Aorta (tissue), 5 donors: ENCODE data around the gene ADAMTS3. TPM values are rescaled to one million over a fixed set of nuclear protein-coding genes. Genes with fewer than 3 reads are reported as not detected.
"Not testable (repeated sequence)": the region's sequence is repeated elsewhere in the genome, so short reads cannot be mapped to it uniquely, and the experiment has no call there.

Source experiments
- ATAC-seq: fragments of 200-7000 bp; cut with Tn5 transposase; one replicate; pipeline ENCODE4 v1.9.1; 2022; ENCODE audit warnings: moderate library complexity; ENCODE audit not compliant: low FRiP score
- DNase-seq, 2 donors: peaks; one replicate each; pipeline ENCODE4 v3.0.0-alpha.2; 2020
- H3K27ac ChIP-seq, 2 donors: one replicate each; pipeline ENCODE4 v1.5.1; 2013; ENCODE audit warnings: low read length in 2 of 2, mild to moderate bottlenecking in 2 of 2, moderate library complexity in 2 of 2, control low read depth in 1 of 2, inconsistent platforms in 1 of 2, low read depth in 1 of 2
- H3K27me3 ChIP-seq, 2 donors: one replicate each; pipeline ENCODE4 v1.6.1; 2013; ENCODE audit warnings: control low read depth in 1 of 2, low read length in 1 of 2, mild to moderate bottlenecking in 1 of 2, moderate library complexity in 1 of 2; ENCODE audit not compliant: insufficient read depth in 2 of 2, control insufficient read depth in 1 of 2
- H3K36me3 ChIP-seq, 2 donors: one replicate each; pipeline ENCODE4 v1.6.1; 2013; ENCODE audit warnings: control low read depth in 1 of 2, low read length in 1 of 2, mild to moderate bottlenecking in 1 of 2; ENCODE audit not compliant: insufficient read depth in 2 of 2, control insufficient read depth in 1 of 2
- H3K4me1 ChIP-seq, 2 donors: one replicate each; pipeline ENCODE4 v1.6.1; 2013; ENCODE audit warnings: low read length in 2 of 2, control low read depth in 1 of 2, mild to moderate bottlenecking in 1 of 2, moderate library complexity in 1 of 2; ENCODE audit not compliant: insufficient read depth in 2 of 2, control insufficient read depth in 1 of 2
- H3K4me3 ChIP-seq, 2 donors: one replicate each; pipeline ENCODE4 v1.5.1; 2013; ENCODE audit warnings: low read length in 2 of 2, control low read depth in 1 of 2, mild to moderate bottlenecking in 1 of 2
- H3K9me3 ChIP-seq: one replicate; pipeline ENCODE4 v1.6.1; 2013; ENCODE audit warnings: mild to moderate bottlenecking, low read length; ENCODE audit not compliant: control insufficient read depth
- WGBS, 2 donors: extraction: QIAGEN DNeasy Blood & Tissue Kit; methylation state at CpG; one replicate each; pipeline ENCODE4 v1.1.7; 2013; 5-methylcytosine and 5-hydroxymethylcytosine counted together
- intact Hi-C, 2 donors: fragments of 100-400 bp; cut with DNase I; formaldehyde crosslinking; loops; one replicate each; pipeline versions ENCODE4 v1.14.2 to v1.15.0; 2022
- polyA plus RNA-seq, 2 donors: library from polyadenylated mRNA; stranded (reverse); fragments of 200-250 nt; gene quantifications; one replicate each; pipeline ENCODE4 v1.2.3, GENCODE V29; 2013
- total RNA-seq, 2 donors: library from RNA; stranded (reverse); fragmentation: NEBNext Ultra II Directional; extraction: Animal tissue kit (Norgen Biotek cat#: 25700); gene quantifications; one replicate each; pipeline ENCODE4 v1.2.1, GENCODE V29; 2021
- donor health status: healthy with polysubstance abuse.
- donor health status: Bipolar disorder and iron deficiency.
- donor health status: DM: no; HTN: no; CAD: no.
- donor health status: DM: no; HTN: no; CAD: no.
- donor health status: DM: yes; HTN: yes; CAD: no.

Gene ADAMTS3
- total and polyA plus RNA-seq, 4 donors, result 0.25 to 5.9 (median 2.5) TPM

GRCh38 chr4:72558655-72559054 is 10.4 kb downstream of the ADAMTS3 start:
- H3K4me3 ChIP-seq, result no peak overlapping the region
- no peaks in the 10 kb centered on the region for H3K9me3 ChIP-seq
- no peak for ATAC-seq
- WGBS, 2 donors, result 96 to 98% methylated on average over 1 of the region's 1 CpG
- no peaks in the 10 kb centered on the region for H3K27me3 ChIP-seq
- no peak for DNase-seq
- no peak overlapping the region for H3K27ac ChIP-seq
- intact Hi-C loops, result no loop called here
- no peaks in the 10 kb centered on the region for H3K36me3 ChIP-seq
- no peaks in the 10 kb centered on the region for H3K4me1 ChIP-seq

GRCh38 chr4:72557021-72557420 is 12.0 kb downstream of the ADAMTS3 start:
- no peak for ATAC-seq
- DNase-seq, result no peak
- 74 to 78% methylated on average over 5 of the region's 5 CpGs for WGBS, 2 donors

GRCh38 chr4:72555377-72555831 is 13.6 kb downstream of the ADAMTS3 start:
- Histone ChIP-seq H3K9me3 (no peaks in the 10 kb centered on the region), H3K36me3 (no peaks in the 10 kb centered on the region), H3K27ac (no peak overlapping the region), H3K27me3 (no peaks in the 10 kb centered on the region), H3K4me1 (no peaks in the 10 kb centered on the region), H3K4me3 (no peak overlapping the region)
- ATAC-seq (no peak), DNase-seq (no peak)
- intact Hi-C loops, result no loop called here
- WGBS, 2 donors, result 53 to 59% methylated on average over 3 of the region's 3 CpGs

More at GRCh38 chr4:72557021-72557420, 12.0 kb downstream of the ADAMTS3 start:
- H3K27me3 ChIP-seq, result no peaks in the 10 kb centered on the region
- intact Hi-C loops, result no loop called here
- no peaks in the 10 kb centered on the region for H3K36me3 ChIP-seq
- H3K9me3 ChIP-seq, result no peaks in the 10 kb centered on the region
- no peak overlapping the region for H3K27ac ChIP-seq
- H3K4me3 ChIP-seq, result no peak overlapping the region
- H3K4me1 ChIP-seq, result no peaks in the 10 kb centered on the region

- no peaks in the 10 kb centered on the region for H3K4me1 ChIP-seq
- DNase-seq (no peak), ATAC-seq (no peak)
- no peaks in the 10 kb centered on the region for H3K27me3 ChIP-seq
- WGBS, 2 donors, result 85 to 98% methylated on average over 1 of the region's 1 CpG
- no peaks in the 10 kb centered on the region for H3K9me3 ChIP-seq
- no peaks in the 10 kb centered on the region for H3K36me3 ChIP-seq
- intact Hi-C loops, result no loop called here
- no peak overlapping the region for H3K27ac ChIP-seq
- no peak overlapping the region for H3K4me3 ChIP-seq
Measured at GRCh38 chr4:72553540-72554337, 15.3 kb downstream of the ADAMTS3 start.

- ATAC-seq, result no peak
- no peaks in the 10 kb centered on the region for H3K36me3 ChIP-seq
- no peaks in the 10 kb centered on the region for H3K9me3 ChIP-seq
- no peaks in the 10 kb centered on the region for H3K4me1 ChIP-seq
- no peak for DNase-seq
- no peaks in the 10 kb centered on the region for H3K27me3 ChIP-seq
- 94 to 98% methylated on average over 2 of the region's 2 CpGs for WGBS, 2 donors
- intact Hi-C loops, result no loop called here
- no peak overlapping the region for H3K27ac ChIP-seq
- H3K4me3 ChIP-seq, result no peak overlapping the region
Measured at GRCh38 chr4:72552447-72552846, 16.6 kb downstream of the ADAMTS3 start.

- H3K9me3 ChIP-seq, result no peaks in the 10 kb centered on the region
- 86 to 93% methylated on average over 1 of the region's 1 CpG for WGBS, 2 donors
- ATAC-seq, result peak; percentile 33
- H3K36me3 ChIP-seq, result no peaks in the 10 kb centered on the region
- intact Hi-C loops, result no loop called here
- no peak overlapping the region for H3K27ac ChIP-seq
- H3K4me3 ChIP-seq, result no peak overlapping the region
- no peaks in the 10 kb centered on the region for H3K27me3 ChIP-seq
- DNase-seq, result no peak
- no peaks in the 10 kb centered on the region for H3K4me1 ChIP-seq
Measured at GRCh38 chr4:72546456-72546855, 22.6 kb downstream of the ADAMTS3 start.

- 72 to 76% methylated on average over 1 of the region's 1 CpG for WGBS, 2 donors
- intact Hi-C loops, H3K4me3 ChIP-seq, ATAC-seq, H3K27me3 ChIP-seq, H3K4me1 ChIP-seq, H3K9me3 ChIP-seq, H3K27ac ChIP-seq, H3K36me3 ChIP-seq, DNase-seq: not testable (repeated sequence)
Measured at GRCh38 chr4:72540694-72541093, 28.3 kb downstream of the ADAMTS3 start.

GRCh38 chr4:72538006-72538405 is 31.0 kb downstream of the ADAMTS3 start:
- DNase-seq, result no peak
- no peaks in the 10 kb centered on the region for H3K4me1 ChIP-seq
- H3K4me3 ChIP-seq, result no peak overlapping the region
- H3K27ac ChIP-seq, result no peak overlapping the region
- intact Hi-C loops, result no loop called here
- ATAC-seq, result no peak
- WGBS, 2 donors, result 94 to 96% methylated on average over 1 of the region's 1 CpG
- H3K27me3 ChIP-seq, result no peaks in the 10 kb centered on the region
- no peaks in the 10 kb centered on the region for H3K36me3 ChIP-seq
- H3K9me3 ChIP-seq, result peaks cover 3% of the 10 kb centered on the region

- ATAC-seq, result no peak
- WGBS, 2 donors, result 94 to 97% methylated on average over 1 of the region's 1 CpG
Measured at GRCh38 chr4:72536443-72536842, 32.6 kb downstream of the ADAMTS3 start.

More at GRCh38 chr4:72536443-72536842, 32.6 kb downstream of the ADAMTS3 start:
- Histone ChIP-seq H3K36me3 (no peaks in the 10 kb centered on the region), H3K9me3 (peaks cover 3% of the 10 kb centered on the region), H3K4me3 (no peak overlapping the region), H3K4me1 (no peaks in the 10 kb centered on the region), H3K27me3 (no peaks in the 10 kb centered on the region), H3K27ac (no peak overlapping the region)
- no peak for DNase-seq
- intact Hi-C loops, result no loop called here
